A673 (cell line): ENCODE data around the gene ENAH. TPM values are rescaled to one million over a fixed set of nuclear protein-coding genes. Genes with fewer than 3 reads are reported as not detected.

ENCODE experiments used
- BruUV-seq: library from RNA; stranded (reverse); fragments of 400-500 nt; replicated peaks from 2 replicates; lab custom pipeline; 2021; lab: Mats Ljungman, UMichigan
- CTCF ChIA-PET: fragments of 300-600 bp; sonication (Branson Sonifier 250); formaldehyde crosslinking; loops from one replicate; lab custom pipeline; 2022; ENCODE audit warnings: antibody characterized with exemption; lab: Charles Lee
- POLR2A ChIA-PET: fragments of 300-600 bp; sonication (Branson Sonifier 250); formaldehyde crosslinking; loops from one replicate; lab custom pipeline; 2022; ENCODE audit warnings: antibody characterized with exemption; ENCODE audit not compliant: low non-redundant PET; lab: Charles Lee
- DNase-seq: peaks from one replicate; pipeline ENCODE4 v3.0.0-alpha.2; 2015; ENCODE audit warnings: low spot score
- H3K27ac ChIP-seq: fragments of 200-600 bp; sonication (generic); 2 replicates; pipeline ENCODE4 v1.5.1; 2016; ENCODE audit warnings: mixed run types, low read depth, mild to moderate bottlenecking, mixed read lengths, antibody characterized with exemption, low read length; ENCODE audit not compliant: poor library complexity, severe bottlenecking
- H3K27me3 ChIP-seq: fragments of 200-600 bp; sonication (generic); replicated peaks from 2 replicates; pipeline ENCODE4 v1.6.1; 2017; ENCODE audit warnings: mixed run types, low read depth, mild to moderate bottlenecking, mixed read lengths, antibody characterized with exemption, low read length; ENCODE audit not compliant: insufficient read depth, poor library complexity
- H3K36me3 ChIP-seq: fragments of 200-600 bp; sonication (generic); 2 replicates; pipeline ENCODE4 v1.6.1; 2016; ENCODE audit warnings: mixed run types, mild to moderate bottlenecking, mixed read lengths, antibody characterized with exemption, low read length; ENCODE audit not compliant: insufficient read depth, poor library complexity, severe bottlenecking
- H3K4me1 ChIP-seq: fragments of 200-600 bp; sonication (generic); 2 replicates; pipeline ENCODE4 v1.6.1; 2017; ENCODE audit warnings: mixed run types, mild to moderate bottlenecking, mixed read lengths, antibody characterized with exemption, low read length; ENCODE audit not compliant: insufficient read depth, poor library complexity, severe bottlenecking
- H3K4me3 ChIP-seq: fragments of 200-600 bp; sonication (generic); 2 replicates; pipeline ENCODE4 v1.5.1; 2016; ENCODE audit warnings: low read depth, mixed run types, mild to moderate bottlenecking, mixed read lengths, low read length; ENCODE audit not compliant: poor library complexity, severe bottlenecking
- H3K9me3 ChIP-seq: fragments of 200-600 bp; sonication (generic); 2 replicates; pipeline ENCODE4 v1.6.1; 2016; ENCODE audit warnings: mixed run types, low read depth, mild to moderate bottlenecking, mixed read lengths, antibody characterized with exemption, low read length; ENCODE audit not compliant: poor library complexity, severe bottlenecking
- EZH2 ChIP-seq: fragments of 200-600 bp; sonication (generic); IDR thresholded peaks from 2 replicates; pipeline ENCODE4 v1.6.1; 2017; ENCODE audit warnings: borderline replicate concordance, low read depth, mild to moderate bottlenecking, mixed read lengths, antibody characterized with exemption, low read length; ENCODE audit not compliant: poor library complexity, severe bottlenecking
- intact Hi-C: fragments of 100-400 bp; cut with micrococcal nuclease; formaldehyde crosslinking; loops from one replicate; pipeline ENCODE4 v1.10.0; 2022; ENCODE audit not compliant: unreplicated experiment
- total RNA-seq: library from RNA; stranded (reverse); gene quantifications from 2 replicates; pipeline ENCODE4 v1.2.3, GENCODE V29; 2021
- TF ChIP-seq, protein P1 (sequence below): fragments of 300-800, 200-600 bp; sonication (generic); conservative IDR thresholded peaks from 2 replicates; pipeline ENCODE4 v1.5.1; 2017; ENCODE audit warnings: low read depth, mild to moderate bottlenecking, antibody characterized with exemption, low read length, moderate library complexity, mixed read lengths

ENAH gene
- total RNA-seq, 1 experiment from 2014 or later = 186 TPM

DNA sequence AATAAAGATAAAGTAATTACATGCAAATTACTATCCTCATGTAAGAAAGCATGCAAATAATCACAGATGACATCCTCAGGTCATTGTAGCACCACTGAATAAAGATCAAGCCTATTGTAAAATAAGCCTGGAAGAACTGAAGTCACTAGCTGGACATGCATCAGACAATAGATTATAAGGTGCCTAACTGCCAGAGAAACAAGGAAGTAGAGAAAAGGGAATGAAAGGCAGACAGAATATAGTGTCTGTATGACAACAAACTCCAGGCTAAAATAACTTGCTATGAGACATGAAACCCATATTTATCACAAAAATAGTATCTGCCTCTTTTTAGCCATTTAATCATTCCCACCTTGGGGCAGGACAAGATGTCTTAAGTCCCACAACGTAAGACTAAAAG, 108.7 kb downstream of the ENAH start:
- no TSS peak for BruUV-seq
- ChIA-PET POLR2A (no interaction called here), CTCF (interaction anchor here (0.5 kb wide), 1 partner anchor 14 kb away, joined by 12 read pairs; no protein-coding TSS in a partner anchor)
- H3K36me3 ChIP-seq = no peaks in the 10 kb centered on the region
- intact Hi-C loops = no loop called here
- no peaks in the 10 kb centered on the region for H3K27me3 ChIP-seq
- no peak for DNase-seq
- TF ChIP-seq, protein P1, sequence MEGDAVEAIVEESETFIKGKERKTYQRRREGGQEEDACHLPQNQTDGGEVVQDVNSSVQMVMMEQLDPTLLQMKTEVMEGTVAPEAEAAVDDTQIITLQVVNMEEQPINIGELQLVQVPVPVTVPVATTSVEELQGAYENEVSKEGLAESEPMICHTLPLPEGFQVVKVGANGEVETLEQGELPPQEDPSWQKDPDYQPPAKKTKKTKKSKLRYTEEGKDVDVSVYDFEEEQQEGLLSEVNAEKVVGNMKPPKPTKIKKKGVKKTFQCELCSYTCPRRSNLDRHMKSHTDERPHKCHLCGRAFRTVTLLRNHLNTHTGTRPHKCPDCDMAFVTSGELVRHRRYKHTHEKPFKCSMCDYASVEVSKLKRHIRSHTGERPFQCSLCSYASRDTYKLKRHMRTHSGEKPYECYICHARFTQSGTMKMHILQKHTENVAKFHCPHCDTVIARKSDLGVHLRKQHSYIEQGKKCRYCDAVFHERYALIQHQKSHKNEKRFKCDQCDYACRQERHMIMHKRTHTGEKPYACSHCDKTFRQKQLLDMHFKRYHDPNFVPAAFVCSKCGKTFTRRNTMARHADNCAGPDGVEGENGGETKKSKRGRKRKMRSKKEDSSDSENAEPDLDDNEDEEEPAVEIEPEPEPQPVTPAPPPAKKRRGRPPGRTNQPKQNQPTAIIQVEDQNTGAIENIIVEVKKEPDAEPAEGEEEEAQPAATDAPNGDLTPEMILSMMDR = no peak
- TF ChIP-seq EZH2 = no peak
- no peak overlapping the region for H3K27ac ChIP-seq
- no peaks in the 10 kb centered on the region for H3K9me3 ChIP-seq
- H3K4me1 ChIP-seq = peaks cover 42% of the 10 kb centered on the region
- no peak overlapping the region for H3K4me3 ChIP-seq

DNA sequence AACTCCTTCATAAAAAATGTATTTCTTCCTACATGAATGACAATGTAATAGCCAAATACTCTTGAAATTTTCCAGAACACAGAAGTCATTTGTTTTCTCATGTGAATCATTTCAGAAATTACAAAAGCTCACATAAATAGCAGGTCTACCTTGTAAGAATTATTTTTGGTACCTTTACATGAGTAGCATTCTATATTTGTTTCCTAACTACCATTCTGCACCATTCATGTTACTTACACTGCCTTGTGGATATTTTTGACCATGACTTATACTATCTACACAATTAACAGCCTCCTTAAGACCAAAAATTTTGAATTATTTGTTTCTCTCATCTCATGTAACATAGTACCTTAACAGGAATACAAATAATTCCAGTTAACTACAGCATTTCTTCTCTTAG, 109.6 kb downstream of the ENAH start:
- intact Hi-C loops = no loop called here
- Histone ChIP-seq H3K27me3 (no peaks in the 10 kb centered on the region), H3K36me3 (no peaks in the 10 kb centered on the region), H3K4me1 (peaks cover 49% of the 10 kb centered on the region), H3K27ac (no peak overlapping the region), H3K4me3 (no peak overlapping the region), H3K9me3 (no peaks in the 10 kb centered on the region)
- TF ChIP-seq, protein P1 = no peak
- no peak for TF ChIP-seq EZH2
- DNase-seq = no peak
- ChIA-PET POLR2A (no interaction called here), CTCF (no interaction called here)
- no TSS peak for BruUV-seq

DNA sequence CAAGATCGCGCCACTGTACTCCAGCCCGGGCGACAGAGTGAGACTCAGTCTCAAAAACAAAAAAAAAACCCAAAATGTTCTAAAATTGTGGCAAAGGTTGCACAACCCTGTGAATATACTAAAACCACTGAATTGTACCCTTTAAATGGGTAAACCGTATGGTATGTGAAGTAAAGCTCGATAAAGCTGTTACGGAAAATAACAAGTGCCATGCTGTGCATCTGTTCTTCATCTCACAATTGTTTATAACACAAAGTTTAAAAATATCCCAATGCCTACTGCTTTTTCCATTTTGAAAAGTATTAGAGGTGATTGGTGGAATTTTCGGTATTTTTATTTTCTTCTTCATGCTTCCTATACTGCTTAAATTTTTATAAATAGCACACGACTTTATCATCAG, 111.5 kb downstream of the ENAH start:
- POLR2A ChIA-PET = no interaction called here
- no peaks in the 10 kb centered on the region for H3K27me3 ChIP-seq
- no peak overlapping the region for H3K4me3 ChIP-seq
- H3K9me3 ChIP-seq = no peaks in the 10 kb centered on the region
- H3K36me3 ChIP-seq = no peaks in the 10 kb centered on the region
- no peak overlapping the region for H3K27ac ChIP-seq
- BruUV-seq = no TSS peak
- no peak for DNase-seq
- intact Hi-C loops = no loop called here
- H3K4me1 ChIP-seq = peaks cover 64% of the 10 kb centered on the region
- no peak for TF ChIP-seq EZH2
- TF ChIP-seq, protein P1 = no peak
- CTCF ChIA-PET = no interaction called here
